GM12801 (cell line): ENCODE data around the gene XIRP2.

Experiments
- CTCF ChIP-seq: IDR thresholded peaks from one replicate; pipeline ENCODE4 v1.5.1; 2011; ENCODE audit warnings: control low read depth; ENCODE audit not compliant: insufficient read length; ENCODE audit errors: extremely low read depth

The XIRP2 gene

GRCh38 chr2:167144179-167144898 is 256.1 kb downstream of the XIRP2 start:
- no peak for TF ChIP-seq CTCF

- no peak for TF ChIP-seq CTCF
These were observed 259.1 kb downstream of the XIRP2 start for GRCh38 chr2:167147271-167147941.

- no peak for TF ChIP-seq CTCF
These were observed 263.6 kb downstream of the XIRP2 start for GRCh38 chr2:167151894-167152293.

- no peak for TF ChIP-seq CTCF
These were observed 269.2 kb downstream of the XIRP2 start for GRCh38 chr2:167157523-167157922.

GRCh38 chr2:167177196-167177595 is 288.9 kb downstream of the XIRP2 start:
- no peak for TF ChIP-seq CTCF

GRCh38 chr2:167181134-167181533 is 292.9 kb downstream of the XIRP2 start:
- TF ChIP-seq CTCF, result no peak

GRCh38 chr2:167181688-167182087 is 293.4 kb downstream of the XIRP2 start:
- no peak for TF ChIP-seq CTCF
